Gastrocnemius medialis (tissue), 4 donors: ENCODE measurements around the gene ALS2CL. TPM values are rescaled to one million over a fixed set of nuclear protein-coding genes. Genes with fewer than 3 reads are reported as not detected.

Experiments
- ATAC-seq, 2 donors: fragments of 150-250 bp; one replicate each; pipeline ENCODE4 v1.9.1; 2016
- DNase-seq, 2 donors: peaks; one replicate each; pipeline ENCODE4 v3.0.0-alpha.2; 2019
- H3K27ac ChIP-seq, 4 donors: fragments of 200-600 bp; sonication (generic); 1 replicate in 1 of 4; 2 replicates in 3 of 4; pipeline ENCODE4 v1.5.1; 2016 to 2018; ENCODE audit warnings: mild to moderate bottlenecking in 2 of 4, moderate library complexity in 1 of 4
- H3K27me3 ChIP-seq, 3 donors: fragments of 200-600 bp; sonication (generic) in 2 of 3; 1 replicate in 1 of 3; 2 replicates in 2 of 3; pipeline versions ENCODE4 v1.5.1 to v1.6.0; 2016 to 2019; ENCODE audit warnings: mild to moderate bottlenecking in 1 of 3, moderate library complexity in 1 of 3
- H3K36me3 ChIP-seq, 2 donors: fragments of 200-600 bp; sonication (generic) in 1 of 2; one replicate each; pipeline ENCODE4 v1.5.1; 2017 to 2018
- H3K4me1 ChIP-seq, 2 donors: fragments of 200-600 bp; sonication (generic) in 1 of 2; one replicate each; pipeline ENCODE4 v1.5.1; 2016 to 2017; ENCODE audit warnings: mild to moderate bottlenecking in 2 of 2
- H3K4me3 ChIP-seq, 4 donors: fragments of 200-600 bp; sonication (generic) in 3 of 4; 1 replicate in 1 of 4; 2 replicates in 3 of 4; pipeline ENCODE4 v1.5.1; 2016 to 2019; ENCODE audit warnings: mild to moderate bottlenecking in 2 of 4
- H3K9me3 ChIP-seq, 3 donors: fragments of 200-600 bp; sonication (generic) in 2 of 3; 1 replicate in 1 of 3; 2 replicates in 2 of 3; pipeline ENCODE4 v1.5.1; 2016 to 2019
- POLR2A ChIP-seq, 2 donors: fragments of 450-650 bp; IDR thresholded peaks; one replicate each; pipeline ENCODE4 v1.6.1; 2017; ENCODE audit warnings: antibody characterized with exemption in 2 of 2, mild to moderate bottlenecking in 2 of 2, moderate library complexity in 2 of 2
- in situ Hi-C, 4 donors: fragments of 200-750 bp; cut with MboI; loops; one replicate each; pipeline versions ENCODE4 v1.15.0 to v1.8.0; 2017; ENCODE audit warnings: low sequenced_read_pairs in 4 of 4
- intact Hi-C: fragments of 100-400 bp; cut with DNase I; formaldehyde crosslinking; loops from one replicate; pipeline ENCODE4 v1.15.1; 2023; ENCODE audit warnings: low total_unique reads
- total RNA-seq, 4 donors: library from RNA; depleted of rRNA; stranded (reverse); fragments of >200 nt; gene quantifications; one replicate each; pipeline versions ENCODE4 v1.1.0 to v1.2.3, GENCODE V29; 2016
- TF ChIP-seq, protein P1 (sequence below), 5 experiments: fragments of 450-650 bp in 3 of 5; fragments of 200-600 bp in 2 of 5; sonication (generic) in 2 of 5; IDR thresholded peaks in 4 of 5; conservative IDR thresholded peaks in 1 of 5; 1 replicate in 4 of 5; 2 replicates in 1 of 5; pipeline ENCODE4 v1.5.1; 2016 to 2019; ENCODE audit warnings: antibody characterized with exemption in 5 of 5, mild to moderate bottlenecking in 3 of 5, moderate library complexity in 3 of 5

The ALS2CL gene
- total RNA-seq, 4 donors from 2014 or later: 3.8 to 13.2 (median 6.2) TPM

GRCh38 chr3:46639221-46639620 lies 54.3 kb downstream of the ALS2CL start:
- TF ChIP-seq POLR2A (IDR thresholded peaks at IDR 0.05): no peak
- TF ChIP-seq, protein P1, sequence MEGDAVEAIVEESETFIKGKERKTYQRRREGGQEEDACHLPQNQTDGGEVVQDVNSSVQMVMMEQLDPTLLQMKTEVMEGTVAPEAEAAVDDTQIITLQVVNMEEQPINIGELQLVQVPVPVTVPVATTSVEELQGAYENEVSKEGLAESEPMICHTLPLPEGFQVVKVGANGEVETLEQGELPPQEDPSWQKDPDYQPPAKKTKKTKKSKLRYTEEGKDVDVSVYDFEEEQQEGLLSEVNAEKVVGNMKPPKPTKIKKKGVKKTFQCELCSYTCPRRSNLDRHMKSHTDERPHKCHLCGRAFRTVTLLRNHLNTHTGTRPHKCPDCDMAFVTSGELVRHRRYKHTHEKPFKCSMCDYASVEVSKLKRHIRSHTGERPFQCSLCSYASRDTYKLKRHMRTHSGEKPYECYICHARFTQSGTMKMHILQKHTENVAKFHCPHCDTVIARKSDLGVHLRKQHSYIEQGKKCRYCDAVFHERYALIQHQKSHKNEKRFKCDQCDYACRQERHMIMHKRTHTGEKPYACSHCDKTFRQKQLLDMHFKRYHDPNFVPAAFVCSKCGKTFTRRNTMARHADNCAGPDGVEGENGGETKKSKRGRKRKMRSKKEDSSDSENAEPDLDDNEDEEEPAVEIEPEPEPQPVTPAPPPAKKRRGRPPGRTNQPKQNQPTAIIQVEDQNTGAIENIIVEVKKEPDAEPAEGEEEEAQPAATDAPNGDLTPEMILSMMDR (IDR thresholded peaks at IDR 0.05 in 4 of 5, conservative IDR thresholded peaks at IDR 0.05 in 1 of 5): no peak
- ATAC-seq (no peak), DNase-seq (no peak)
- Histone ChIP-seq H3K27me3 (no peaks in the 10 kb centered on the region), H3K4me3 (no peak overlapping the region), H3K36me3 (no peaks in the 10 kb centered on the region), H3K4me1 (no peaks in the 10 kb centered on the region), H3K27ac (no peak overlapping the region), H3K9me3 (no peaks in the 10 kb centered on the region)
- intact Hi-C loops: no loop called here
- in situ Hi-C loops: loop anchor here in 2 of 4 donors (5.0 to 10.0 kb wide), 2 partner anchors 154 to 157 kb away; no protein-coding TSS in a partner anchor

DNA sequence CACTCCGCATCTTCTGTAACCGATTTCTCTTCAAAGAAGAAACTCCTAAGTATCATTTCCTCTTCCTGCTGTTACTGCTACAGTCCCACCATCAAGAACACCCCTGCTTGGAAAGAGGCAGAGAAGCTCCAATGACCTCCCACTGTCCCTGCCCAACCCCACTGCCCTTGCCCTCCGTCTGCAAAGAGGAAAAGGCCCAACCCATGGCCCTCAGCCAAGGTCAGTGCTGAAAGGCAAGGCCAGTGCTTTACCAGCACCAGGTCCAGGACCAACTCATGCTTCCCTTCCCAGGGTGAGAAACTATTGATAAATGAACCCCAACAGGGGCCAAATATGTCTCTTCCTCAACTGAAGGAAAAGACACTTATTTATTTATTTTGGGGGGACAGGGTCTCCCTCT lies 58.6 kb downstream of the ALS2CL start:
- H3K4me1 ChIP-seq: peaks cover 4 to 6% of the 10 kb centered on the region in 2 donors
- no peak overlapping the region for H3K4me3 ChIP-seq
- intact Hi-C loops: no loop called here
- H3K27me3 ChIP-seq: no peaks in the 10 kb centered on the region
- no peak for TF ChIP-seq POLR2A (IDR thresholded peaks at IDR 0.05)
- TF ChIP-seq, protein P1 (IDR thresholded peaks at IDR 0.05 in 4 of 5, conservative IDR thresholded peaks at IDR 0.05 in 1 of 5): no peak
- DNase-seq (no peak), ATAC-seq (no peak)
- in situ Hi-C loops: loop anchor here in 2 of 4 donors (5.0 to 10.0 kb wide), 2 partner anchors 150 to 153 kb away; no protein-coding TSS in a partner anchor
- H3K27ac ChIP-seq: no peak overlapping the region
- no peaks in the 10 kb centered on the region for H3K9me3 ChIP-seq
- H3K36me3 ChIP-seq: no peaks in the 10 kb centered on the region

GRCh38 chr3:46632792-46633191 lies 60.7 kb downstream of the ALS2CL start:
- peak; percentile 34 to 59 for ATAC-seq
- H3K27me3 ChIP-seq: no peaks in the 10 kb centered on the region
- no peaks in the 10 kb centered on the region for H3K36me3 ChIP-seq
- no peaks in the 10 kb centered on the region for H3K9me3 ChIP-seq
- no peak overlapping the region for H3K4me3 ChIP-seq
- peak in 1 of 2 donors; percentile 31 for DNase-seq
- H3K27ac ChIP-seq: no peak overlapping the region
- no peak for TF ChIP-seq POLR2A (IDR thresholded peaks at IDR 0.05)
- TF ChIP-seq, protein P1 (IDR thresholded peaks at IDR 0.05 in 4 of 5, conservative IDR thresholded peaks at IDR 0.05 in 1 of 5): no peak
- peaks cover 13 to 19% of the 10 kb centered on the region in 2 donors for H3K4me1 ChIP-seq
- in situ Hi-C loops: loop anchor here in 1 of 4 donors (10.0 kb wide), 1 partner anchor 148 kb away; no protein-coding TSS in a partner anchor
- intact Hi-C loops: no loop called here

GRCh38 chr3:46629551-46630517 lies 63.6 kb downstream of the ALS2CL start:
- Histone ChIP-seq H3K4me1 (peaks cover 13 to 19% of the 10 kb centered on the region in 2 donors), H3K27me3 (no peaks in the 10 kb centered on the region), H3K27ac (peak overlapping the region; percentile 64 to 80 (median 73)), H3K36me3 (no peaks in the 10 kb centered on the region), H3K9me3 (no peaks in the 10 kb centered on the region), H3K4me3 (peak overlapping the region; percentile 18 to 42 (median 30))
- in situ Hi-C loops (loop anchor here in 3 of 4 donors (5.0 to 10.0 kb wide), 3 partner anchors 143 to 148 kb away; no protein-coding TSS in a partner anchor), intact Hi-C loops (loop anchor here (1.0 kb wide), 2 partner anchors 64 to 142 kb away; partner anchors contain the start of gene LRRC2)
- TF ChIP-seq, protein P1 (IDR thresholded peaks at IDR 0.05 in 4 of 5, conservative IDR thresholded peaks at IDR 0.05 in 1 of 5): peak; percentile 90 to 100 (median 99)
- TF ChIP-seq POLR2A (IDR thresholded peaks at IDR 0.05): no peak
- DNase-seq: peak; percentile 60 to 75
- ATAC-seq: peak; percentile 83 to 91
